Stimulated activated memory B cell treated with anti-CD40 and anti-IgM and Interleukin-4, amounts not matched to agents 10 μg/mL and 1 μg/mL and 100 μg/mL, for 72 hours (primary cell): ENCODE measurements around the gene CACNG3.
"Not testable (repeated sequence)": the region's sequence is repeated elsewhere in the genome, so short reads cannot be mapped to it uniquely, and the experiment has no call there.

Source experiments
- ATAC-seq: fragments of 150-1000 bp; cut with Tn5 transposase; 2 replicates; pipeline ENCODE4 v1.10.0; 2021
- H3K27ac Mint-ChIP-seq: one replicate; pipeline ENCODE4 v1.8.0; 2022; ENCODE audit warnings: mild to moderate bottlenecking, mixed read lengths
- H3K27me3 Mint-ChIP-seq: one replicate; pipeline ENCODE4 v1.8.0; 2022; ENCODE audit warnings: mixed read lengths
- H3K36me3 Mint-ChIP-seq: one replicate; pipeline ENCODE4 v1.8.0; 2022; ENCODE audit warnings: mixed read lengths
- H3K4me1 Mint-ChIP-seq: one replicate; pipeline ENCODE4 v1.8.0; 2022; ENCODE audit warnings: mixed read lengths
- H3K4me3 Mint-ChIP-seq: one replicate; pipeline ENCODE4 v1.8.0; 2022; ENCODE audit warnings: mild to moderate bottlenecking, moderate library complexity, mixed read lengths
- H3K9me3 Mint-ChIP-seq: one replicate; pipeline ENCODE4 v1.8.0; 2022; ENCODE audit warnings: mixed read lengths

The CACNG3 gene

GRCh38 chr16:24255456-24256371 lies at the start of gene CACNG3:
Gene CACNG3 (plus strand): TSS chr16:24256335. CDS start chr16:24256755, 420 bp downstream.
- peaks cover 13% of the 10 kb centered on the region for H3K4me1 Mint-ChIP-seq
- no peaks in the 10 kb centered on the region for H3K9me3 Mint-ChIP-seq
- ATAC-seq: peak; percentile 54
- no peak within 1 kb of the TSS for H3K27ac Mint-ChIP-seq
- no peak within 1 kb of the TSS for H3K4me3 Mint-ChIP-seq
- no peaks in the 10 kb centered on the region for H3K36me3 Mint-ChIP-seq
- H3K27me3 Mint-ChIP-seq: peaks cover 72% of the 10 kb centered on the region

- Mint-ChIP-seq H3K27me3 (no peaks in the 10 kb centered on the region), H3K4me1 (peaks cover 20% of the 10 kb centered on the region), H3K36me3 (peaks cover 81% of the 10 kb centered on the region), H3K9me3 (no peaks in the 10 kb centered on the region), H3K27ac (no peak overlapping the region), H3K4me3 (no peak overlapping the region)
- ATAC-seq: no peak
Measured at GRCh38 chr16:24206926-24207325, 49.2 kb upstream of the CACNG3 start.

GRCh38 chr16:24208710-24209109 lies 47.4 kb upstream of the CACNG3 start:
- Mint-ChIP-seq H3K27me3 (no peaks in the 10 kb centered on the region), H3K4me1 (peaks cover 4% of the 10 kb centered on the region), H3K9me3 (no peaks in the 10 kb centered on the region), H3K27ac (no peak overlapping the region), H3K36me3 (peaks cover 77% of the 10 kb centered on the region), H3K4me3 (no peak overlapping the region)
- no peak for ATAC-seq

GRCh38 chr16:24214992-24215391 lies 41.1 kb upstream of the CACNG3 start:
- peaks cover 88% of the 10 kb centered on the region for H3K36me3 Mint-ChIP-seq
- H3K4me3 Mint-ChIP-seq: no peak overlapping the region
- no peak for ATAC-seq
- no peaks in the 10 kb centered on the region for H3K27me3 Mint-ChIP-seq
- H3K4me1 Mint-ChIP-seq: no peaks in the 10 kb centered on the region
- H3K9me3 Mint-ChIP-seq: peaks cover 3% of the 10 kb centered on the region
- H3K27ac Mint-ChIP-seq: no peak overlapping the region

DNA sequence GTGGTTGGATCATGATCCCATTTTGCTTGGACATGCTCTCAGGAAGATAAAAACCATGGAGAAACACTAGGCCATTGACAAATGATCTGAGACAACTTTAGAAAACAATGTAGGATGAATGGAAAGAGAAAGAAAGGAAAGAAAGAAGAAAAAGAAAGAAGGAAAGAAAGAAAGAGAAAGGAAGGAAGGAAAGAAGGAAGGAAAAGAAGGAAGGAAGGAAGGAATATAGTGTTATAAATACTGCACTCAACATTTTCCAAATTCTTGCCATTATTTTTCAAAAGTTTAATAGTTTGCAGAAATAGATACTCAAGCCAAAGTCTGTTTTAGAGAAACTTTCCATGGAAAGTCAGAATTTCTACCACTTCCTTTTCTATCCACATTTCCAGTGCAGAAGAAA lies 39.2 kb upstream of the CACNG3 start:
- Mint-ChIP-seq H3K27ac (no peak overlapping the region), H3K27me3 (no peaks in the 10 kb centered on the region), H3K4me3 (no peak overlapping the region), H3K36me3 (peaks cover 89% of the 10 kb centered on the region), H3K9me3 (peaks cover 6% of the 10 kb centered on the region), H3K4me1 (no peaks in the 10 kb centered on the region)
- ATAC-seq: no peak

DNA sequence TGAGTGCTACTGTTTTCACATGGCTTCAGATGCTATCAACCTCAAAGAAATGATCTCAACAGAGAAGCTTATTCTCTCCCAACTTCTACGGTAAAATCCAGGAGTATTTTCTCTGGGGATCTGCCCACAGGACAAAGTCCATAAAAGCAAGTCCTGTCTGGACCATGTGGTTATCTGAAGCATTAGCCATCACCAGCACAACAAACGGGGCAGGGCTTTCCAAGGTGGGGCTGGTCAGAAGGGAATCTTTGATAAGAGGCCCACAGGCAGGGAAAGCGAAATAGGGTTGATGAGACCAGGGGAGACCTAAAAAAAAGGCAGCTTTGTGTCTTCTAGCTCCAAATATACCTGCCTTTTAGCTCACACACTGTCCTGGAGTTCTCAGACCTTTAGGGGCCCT lies 38.7 kb upstream of the CACNG3 start:
- no peak overlapping the region for H3K4me3 Mint-ChIP-seq
- no peak for ATAC-seq
- H3K4me1 Mint-ChIP-seq: no peaks in the 10 kb centered on the region
- peaks cover 6% of the 10 kb centered on the region for H3K9me3 Mint-ChIP-seq
- H3K27me3 Mint-ChIP-seq: no peaks in the 10 kb centered on the region
- H3K36me3 Mint-ChIP-seq: peaks cover 89% of the 10 kb centered on the region
- no peak overlapping the region for H3K27ac Mint-ChIP-seq

GRCh38 chr16:24218299-24218698 lies 37.8 kb upstream of the CACNG3 start:
- Mint-ChIP-seq H3K4me1 (no peaks in the 10 kb centered on the region), H3K4me3 (no peak overlapping the region), H3K36me3 (peaks cover 85% of the 10 kb centered on the region), H3K9me3 (peaks cover 6% of the 10 kb centered on the region), H3K27me3 (no peaks in the 10 kb centered on the region), H3K27ac (no peak overlapping the region)
- no peak for ATAC-seq

GRCh38 chr16:24221219-24221618 lies 34.9 kb upstream of the CACNG3 start:
- ATAC-seq: no peak
- no peak overlapping the region for H3K27ac Mint-ChIP-seq
- H3K4me1 Mint-ChIP-seq: no peaks in the 10 kb centered on the region
- no peak overlapping the region for H3K4me3 Mint-ChIP-seq
- peaks cover 10% of the 10 kb centered on the region for H3K9me3 Mint-ChIP-seq
- no peaks in the 10 kb centered on the region for H3K27me3 Mint-ChIP-seq
- H3K36me3 Mint-ChIP-seq: peaks cover 61% of the 10 kb centered on the region

- no peak overlapping the region for H3K4me3 Mint-ChIP-seq
- no peaks in the 10 kb centered on the region for H3K36me3 Mint-ChIP-seq
- peaks cover 2% of the 10 kb centered on the region for H3K9me3 Mint-ChIP-seq
- no peaks in the 10 kb centered on the region for H3K27me3 Mint-ChIP-seq
- no peak overlapping the region for H3K27ac Mint-ChIP-seq
- no peaks in the 10 kb centered on the region for H3K4me1 Mint-ChIP-seq
- no peak for ATAC-seq
Measured at GRCh38 chr16:24228514-24228913, 27.6 kb upstream of the CACNG3 start.

GRCh38 chr16:24232936-24233335 lies 23.2 kb upstream of the CACNG3 start:
- Mint-ChIP-seq H3K9me3 (peaks cover 3% of the 10 kb centered on the region), H3K27ac (no peak overlapping the region), H3K4me1 (no peaks in the 10 kb centered on the region), H3K4me3 (no peak overlapping the region), H3K27me3 (peaks cover 8% of the 10 kb centered on the region), H3K36me3 (no peaks in the 10 kb centered on the region)
- no peak for ATAC-seq

DNA sequence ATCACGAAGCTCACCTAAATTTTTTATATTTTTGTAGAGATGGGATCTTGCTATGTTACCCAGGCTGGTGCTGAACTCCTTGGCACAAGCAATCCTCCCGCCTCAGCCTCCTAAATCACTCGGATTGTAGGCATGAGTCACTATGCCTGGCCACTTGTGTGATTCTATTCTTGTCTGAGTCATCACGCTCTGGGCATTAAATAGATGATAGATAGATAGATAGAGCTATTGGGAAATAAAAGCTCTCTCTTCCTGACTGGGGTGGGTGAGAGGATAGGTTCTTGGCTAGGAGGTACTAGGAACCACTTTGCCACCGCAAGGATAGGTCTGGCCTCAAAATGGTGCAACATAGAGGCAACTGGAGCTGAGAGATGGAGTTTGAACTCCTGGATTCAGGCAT lies 21.4 kb upstream of the CACNG3 start:
- no peak for ATAC-seq
- H3K9me3 Mint-ChIP-seq: peaks cover 16% of the 10 kb centered on the region
- H3K27me3 Mint-ChIP-seq: peaks cover 8% of the 10 kb centered on the region
- H3K27ac Mint-ChIP-seq: no peak overlapping the region
- no peak overlapping the region for H3K4me3 Mint-ChIP-seq
- H3K4me1 Mint-ChIP-seq: no peaks in the 10 kb centered on the region
- peaks cover 8% of the 10 kb centered on the region for H3K36me3 Mint-ChIP-seq

DNA sequence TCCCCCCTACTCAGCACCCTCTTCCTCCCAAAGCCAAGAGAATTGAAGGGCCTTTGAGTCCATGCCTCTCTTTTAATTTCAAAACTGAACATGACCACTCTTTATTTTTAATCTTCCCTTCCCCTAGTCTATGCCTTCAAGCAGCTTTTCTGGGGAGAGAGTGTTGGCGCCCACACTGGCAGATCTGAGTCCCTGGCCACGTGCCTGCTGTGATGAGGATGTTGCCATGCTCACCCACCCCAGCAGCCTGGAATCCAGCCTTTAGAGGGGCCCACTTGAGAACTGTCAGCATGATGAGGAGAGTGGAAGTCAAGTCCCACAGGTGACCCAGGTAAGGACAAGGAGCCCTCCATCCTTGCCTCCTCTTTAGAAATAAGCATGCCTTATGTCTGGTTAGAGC lies 20.3 kb upstream of the CACNG3 start:
- no peak overlapping the region for H3K27ac Mint-ChIP-seq
- H3K4me3 Mint-ChIP-seq: no peak overlapping the region
- ATAC-seq: no peak
- no peaks in the 10 kb centered on the region for H3K4me1 Mint-ChIP-seq
- peaks cover 8% of the 10 kb centered on the region for H3K27me3 Mint-ChIP-seq
- peaks cover 8% of the 10 kb centered on the region for H3K36me3 Mint-ChIP-seq
- H3K9me3 Mint-ChIP-seq: peaks cover 16% of the 10 kb centered on the region

- H3K9me3 Mint-ChIP-seq: peaks cover 16% of the 10 kb centered on the region
- not testable (repeated sequence) for H3K4me1 Mint-ChIP-seq, ATAC-seq, H3K27ac Mint-ChIP-seq, H3K4me3 Mint-ChIP-seq, H3K36me3 Mint-ChIP-seq
- H3K27me3 Mint-ChIP-seq: peaks cover 14% of the 10 kb centered on the region
Measured at GRCh38 chr16:24238846-24239245, 17.3 kb upstream of the CACNG3 start.

DNA sequence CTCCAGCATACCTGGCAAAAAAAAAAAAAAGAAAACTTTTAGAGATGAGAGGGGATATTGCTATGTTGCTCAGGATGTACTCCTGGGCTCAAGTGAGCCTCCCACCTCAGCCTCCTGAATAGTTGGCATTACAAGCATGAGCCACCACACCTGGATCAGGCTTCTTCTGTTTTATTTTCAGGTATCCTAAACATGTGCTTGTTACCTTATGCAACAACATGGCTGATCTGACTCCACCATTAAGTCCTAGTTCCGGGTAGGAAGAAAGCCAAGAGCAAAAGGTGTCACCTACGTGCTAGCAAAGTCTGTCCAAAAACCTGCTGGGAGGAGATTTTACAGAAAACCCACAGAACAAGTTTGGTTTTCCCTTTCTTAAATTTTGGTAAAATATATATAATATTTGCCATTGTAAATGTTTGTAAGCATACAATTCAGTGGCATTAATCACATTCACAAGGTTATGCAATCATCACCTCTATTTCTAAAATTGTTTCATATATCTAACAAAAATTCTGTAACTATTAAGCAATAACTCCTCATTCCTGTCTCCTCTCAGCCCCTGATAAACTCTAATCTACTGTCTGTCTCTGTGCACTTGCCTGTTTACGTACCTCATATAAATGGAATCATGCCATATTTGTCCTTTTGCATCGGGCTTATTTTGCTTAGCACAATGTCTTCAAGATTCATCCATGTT lies 9.1 kb upstream of the CACNG3 start:
- Mint-ChIP-seq H3K36me3 (no peaks in the 10 kb centered on the region), H3K9me3 (peaks cover 2% of the 10 kb centered on the region), H3K27me3 (peaks cover 43% of the 10 kb centered on the region), H3K4me1 (peaks cover 13% of the 10 kb centered on the region), H3K4me3 (no peak overlapping the region), H3K27ac (no peak overlapping the region)
- no peak for ATAC-seq

DNA sequence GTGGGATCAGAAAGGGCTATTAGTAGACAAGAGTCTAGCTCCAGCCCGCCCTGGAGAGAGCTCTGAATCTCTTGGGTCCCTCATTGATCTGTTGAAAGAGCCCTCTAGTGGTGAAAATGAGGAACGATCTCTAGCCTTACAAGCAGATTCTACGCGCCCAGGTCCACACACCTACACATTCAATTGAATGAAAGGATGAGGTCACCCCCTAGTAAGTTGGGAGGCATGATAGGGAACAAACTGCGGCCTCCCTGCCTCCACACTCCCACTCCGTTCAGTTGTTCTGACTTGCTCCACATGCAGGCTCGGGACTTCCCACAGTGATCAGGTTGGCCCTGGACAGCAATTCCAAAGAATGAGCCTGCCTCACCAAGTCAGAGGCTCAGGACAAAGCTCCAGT lies 2.9 kb upstream of the CACNG3 start:
- ATAC-seq: peak; percentile 73

GRCh38 chr16:24257958-24258357 lies 1.8 kb downstream of the CACNG3 start:
- peaks cover 7% of the 10 kb centered on the region for H3K4me1 Mint-ChIP-seq
- H3K9me3 Mint-ChIP-seq: no peaks in the 10 kb centered on the region
- H3K27ac Mint-ChIP-seq: no peak overlapping the region
- ATAC-seq: no peak
- H3K36me3 Mint-ChIP-seq: no peaks in the 10 kb centered on the region
- H3K4me3 Mint-ChIP-seq: no peak overlapping the region
- H3K27me3 Mint-ChIP-seq: peaks cover 79% of the 10 kb centered on the region

More for the DNA sequence above, 2.9 kb upstream of the CACNG3 start:
- H3K36me3 Mint-ChIP-seq: no peaks in the 10 kb centered on the region
- no peak overlapping the region for H3K4me3 Mint-ChIP-seq
- no peak overlapping the region for H3K27ac Mint-ChIP-seq
- peaks cover 20% of the 10 kb centered on the region for H3K4me1 Mint-ChIP-seq
- H3K27me3 Mint-ChIP-seq: peaks cover 52% of the 10 kb centered on the region
- H3K9me3 Mint-ChIP-seq: no peaks in the 10 kb centered on the region
